HFF-Myc (cell line): ENCODE measurements around the gene COL18A1.
A peak's percentile ranks its signal among the peaks of the same experiment; 100 is the strongest.

Source experiments
- DNase-seq: peaks from one replicate; pipeline ENCODE4 v3.0.0-alpha.2; 2011; ENCODE audit warnings: low read depth; ENCODE audit errors: extremely low read depth
- H3K4me3 ChIP-seq: replicated peaks from 2 replicates; pipeline ENCODE4 v1.5.1; 2011; ENCODE audit warnings: low read depth, mild to moderate bottlenecking, control low read depth, low read length
- CTCF ChIP-seq: IDR thresholded peaks from 2 replicates; pipeline ENCODE4 v1.5.1; 2012; ENCODE audit warnings: mild to moderate bottlenecking, low read depth, low read length, control low read depth; ENCODE audit errors: missing control alignments

COL18A1 gene

GRCh38 chr21:45373991-45374816 lies 30.8 kb upstream of the COL18A1 start:
- DNase-seq = no peak
- TF ChIP-seq CTCF = no peak
- H3K4me3 ChIP-seq = no peak overlapping the region

- TF ChIP-seq CTCF = no peak
- no peak overlapping the region for H3K4me3 ChIP-seq
- DNase-seq = no peak
Measured at GRCh38 chr21:45374826-45375455, 30.0 kb upstream of the COL18A1 start.

GRCh38 chr21:45376459-45377324 lies 28.3 kb upstream of the COL18A1 start:
- H3K4me3 ChIP-seq = no peak overlapping the region
- no peak for DNase-seq
- TF ChIP-seq CTCF = no peak

GRCh38 chr21:45377325-45377709 lies 27.6 kb upstream of the COL18A1 start:
- H3K4me3 ChIP-seq = no peak overlapping the region
- no peak for TF ChIP-seq CTCF

GRCh38 chr21:45377866-45378257 lies 27.1 kb upstream of the COL18A1 start:
- H3K4me3 ChIP-seq = no peak overlapping the region
- DNase-seq = no peak
- no peak for TF ChIP-seq CTCF

More at GRCh38 chr21:45377325-45377709, 27.6 kb upstream of the COL18A1 start:
- no peak for DNase-seq

GRCh38 chr21:45378258-45378966 lies 26.6 kb upstream of the COL18A1 start:
- peak; percentile 48 for DNase-seq
- H3K4me3 ChIP-seq = no peak overlapping the region
- TF ChIP-seq CTCF = no peak
